Measurements from ENCODE around the gene C14orf39.
"Not testable (repeated sequence)": the region's sequence is repeated elsewhere in the genome, so short reads cannot be mapped to it uniquely, and the experiment has no call there.

Gene C14orf39

DNA sequence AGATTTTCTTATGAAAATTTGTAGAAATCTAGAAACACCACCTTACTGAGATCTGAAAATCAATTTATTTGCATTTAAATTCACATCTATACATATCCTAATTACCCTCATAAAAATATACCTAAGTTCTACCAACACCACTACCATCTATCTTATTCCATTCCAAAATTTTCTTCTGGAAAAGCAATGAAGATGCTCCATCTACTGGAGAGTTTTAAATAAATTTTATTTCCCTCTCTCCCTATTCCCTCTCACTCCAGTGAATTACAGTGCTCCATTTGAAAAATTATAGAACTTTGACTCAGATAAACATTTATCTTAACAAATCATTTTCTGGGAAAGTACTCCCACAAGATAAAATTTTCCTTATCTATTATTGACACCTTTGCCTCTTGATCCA lies 2.3 kb upstream of the C14orf39 start:
- no peak for ATAC-seq

- ATAC-seq, result no peak
Observed at GRCh38 chr14:60487211-60487610, 1.3 kb upstream of the C14orf39 start.

- ATAC-seq, result no peak
Observed at GRCh38 chr14:60485057-60485597, 736 bp downstream of the C14orf39 start.

GRCh38 chr14:60482743-60483142 lies 3.1 kb downstream of the C14orf39 start:
- peak in 1 of 2 donors; percentile 20 for ATAC-seq

- not testable (repeated sequence) for ATAC-seq
Observed at GRCh38 chr14:60480248-60480647, 5.6 kb downstream of the C14orf39 start.

DNA sequence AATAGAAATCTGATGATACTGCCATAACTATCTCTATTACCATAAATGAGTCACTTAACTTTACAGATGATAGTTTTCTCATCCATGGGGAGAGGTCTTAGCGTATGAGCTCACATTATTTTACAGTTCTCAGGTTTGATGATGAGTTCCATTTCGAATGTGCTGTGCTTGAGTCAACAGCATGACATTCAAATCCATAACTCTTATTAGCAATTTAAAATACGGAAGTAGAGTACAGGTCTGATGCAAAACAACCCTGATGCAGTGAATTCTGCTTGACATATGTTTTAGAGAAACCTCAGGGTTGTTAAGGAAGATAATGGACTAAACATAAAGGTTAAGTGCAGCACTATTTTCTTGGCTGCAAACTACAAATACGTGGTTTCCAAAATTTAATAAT lies 30.0 kb downstream of the C14orf39 start:
- no peak for ATAC-seq

DNA sequence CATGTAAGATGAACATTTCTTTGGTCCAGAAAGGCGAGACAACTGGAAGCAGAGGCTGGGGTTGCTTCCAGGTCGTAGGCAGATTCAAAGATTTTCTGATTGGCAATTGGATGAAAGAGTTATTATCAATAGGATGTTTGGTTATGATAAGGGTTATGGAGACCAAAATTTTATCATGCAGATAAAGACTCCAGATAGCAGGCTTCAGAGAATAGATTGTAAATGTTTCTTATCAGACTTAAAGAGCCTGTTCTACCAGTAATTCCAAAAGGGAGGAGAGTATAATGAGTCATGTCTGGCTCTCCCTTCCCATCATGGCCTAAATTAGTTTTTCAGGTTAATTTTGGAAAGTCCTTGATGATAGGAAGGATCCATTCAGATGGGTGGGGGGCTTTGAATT lies 55.6 kb downstream of the C14orf39 start:
- no peak for ATAC-seq

DNA sequence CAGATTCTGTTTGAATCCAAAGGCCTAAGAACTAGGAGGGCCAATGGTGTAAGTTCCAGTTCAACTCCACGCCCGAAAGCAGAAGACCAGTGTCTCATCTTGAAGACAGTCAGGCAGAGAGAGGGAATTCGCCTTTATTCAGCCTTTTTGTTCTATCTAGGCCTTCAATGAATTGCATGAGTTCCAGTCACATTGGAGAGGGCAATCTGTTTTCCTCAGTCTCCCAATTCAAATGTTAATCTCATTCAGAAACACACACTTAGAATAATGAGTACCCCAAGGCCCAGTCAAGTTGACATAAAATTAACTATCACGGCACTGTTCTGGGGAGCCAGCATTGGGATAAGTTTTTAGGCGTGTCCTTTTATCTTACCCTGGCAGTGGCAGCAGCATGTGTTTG lies 65.8 kb downstream of the C14orf39 start:
- no peak for ATAC-seq

- peak; percentile 60 to 61 for ATAC-seq
Observed at GRCh38 chr14:60397550-60397949, 88.3 kb downstream of the C14orf39 start.

DNA sequence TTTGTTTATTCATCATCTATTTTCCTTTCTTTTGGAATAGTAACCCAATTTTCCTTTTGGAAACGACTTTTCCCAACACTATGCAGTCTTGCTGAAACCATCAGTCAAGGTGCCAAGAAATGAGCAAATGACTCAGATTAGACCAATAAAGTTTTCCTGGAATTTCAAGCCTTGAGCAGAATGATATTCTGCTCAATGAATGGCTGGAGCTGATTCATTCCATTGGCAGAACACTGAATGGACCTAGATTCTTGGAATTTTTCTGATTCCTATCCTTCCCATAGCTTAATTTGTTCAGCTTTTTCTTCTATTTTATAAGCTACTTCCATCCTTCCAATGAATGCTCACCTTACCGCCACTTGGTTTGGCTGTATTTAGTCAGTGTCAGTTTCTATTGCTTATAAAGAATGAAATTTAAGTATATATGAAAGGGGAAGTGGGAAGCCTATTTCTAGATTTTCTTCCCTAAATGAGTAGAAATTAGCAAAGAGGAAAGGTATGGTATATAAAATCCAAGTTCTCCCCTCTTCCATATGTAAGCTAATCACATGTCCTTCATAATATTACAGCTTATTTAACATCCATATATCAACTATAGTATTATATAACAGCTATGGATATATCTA lies 89.0 kb downstream of the C14orf39 start:
- ATAC-seq, result no peak

Data from activated CD4-positive, CD25-positive, alpha-beta regulatory T cell treated with anti-CD3 and anti-CD28 coated beads, Interleukin-2, amount 50 U/mL, for 24 hours (primary cell).